ENCODE results near the gene HRC.
"Not testable (repeated sequence)": the region's sequence is repeated elsewhere in the genome, so short reads cannot be mapped to it uniquely, and the experiment has no call there.

Gene HRC, protein sequence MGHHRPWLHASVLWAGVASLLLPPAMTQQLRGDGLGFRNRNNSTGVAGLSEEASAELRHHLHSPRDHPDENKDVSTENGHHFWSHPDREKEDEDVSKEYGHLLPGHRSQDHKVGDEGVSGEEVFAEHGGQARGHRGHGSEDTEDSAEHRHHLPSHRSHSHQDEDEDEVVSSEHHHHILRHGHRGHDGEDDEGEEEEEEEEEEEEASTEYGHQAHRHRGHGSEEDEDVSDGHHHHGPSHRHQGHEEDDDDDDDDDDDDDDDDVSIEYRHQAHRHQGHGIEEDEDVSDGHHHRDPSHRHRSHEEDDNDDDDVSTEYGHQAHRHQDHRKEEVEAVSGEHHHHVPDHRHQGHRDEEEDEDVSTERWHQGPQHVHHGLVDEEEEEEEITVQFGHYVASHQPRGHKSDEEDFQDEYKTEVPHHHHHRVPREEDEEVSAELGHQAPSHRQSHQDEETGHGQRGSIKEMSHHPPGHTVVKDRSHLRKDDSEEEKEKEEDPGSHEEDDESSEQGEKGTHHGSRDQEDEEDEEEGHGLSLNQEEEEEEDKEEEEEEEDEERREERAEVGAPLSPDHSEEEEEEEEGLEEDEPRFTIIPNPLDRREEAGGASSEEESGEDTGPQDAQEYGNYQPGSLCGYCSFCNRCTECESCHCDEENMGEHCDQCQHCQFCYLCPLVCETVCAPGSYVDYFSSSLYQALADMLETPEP

DNA sequence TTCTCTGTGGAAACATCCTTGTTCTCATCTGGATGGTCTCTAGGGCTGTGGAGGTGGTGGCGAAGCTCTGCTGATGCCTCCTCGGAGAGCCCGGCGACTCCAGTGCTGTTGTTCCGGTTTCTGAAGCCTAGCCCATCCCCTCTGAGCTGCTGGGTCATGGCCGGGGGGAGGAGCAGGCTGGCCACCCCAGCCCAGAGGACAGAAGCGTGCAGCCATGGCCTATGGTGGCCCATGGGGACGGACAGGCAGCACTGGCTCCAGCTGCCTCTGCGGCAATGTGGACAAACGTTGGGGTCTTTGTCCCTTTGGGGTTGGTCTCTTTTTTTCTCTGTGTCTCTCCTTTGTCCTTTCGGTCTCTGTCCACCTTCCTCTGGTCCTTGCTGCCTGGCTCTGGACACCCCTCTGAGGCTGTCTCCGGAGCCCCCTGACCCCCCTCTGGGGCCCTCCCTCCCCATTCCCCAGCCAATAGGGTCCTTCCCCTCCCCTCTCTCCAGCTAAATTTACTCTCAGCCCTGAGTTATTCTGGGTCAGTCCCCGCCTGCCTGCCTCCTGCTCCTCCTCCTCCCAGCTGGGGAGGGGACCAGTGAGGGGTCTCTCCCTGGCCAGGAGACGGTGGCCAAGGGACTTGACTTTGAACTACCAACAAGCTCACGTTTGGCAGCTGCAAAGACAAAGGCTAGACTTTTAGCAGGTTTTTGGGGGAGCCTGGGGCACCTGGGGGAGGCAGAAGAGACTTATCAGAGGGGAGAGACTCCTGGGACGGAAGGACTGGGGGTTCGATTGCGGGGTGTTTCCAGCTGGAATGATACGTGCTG is at the start of gene HRC:
TSS of gene HRC (minus strand) at position 392 of the 815 bp plus-strand sequence. CDS start at position 233, 159 bp downstream.
- no peak for DNase-seq

- DNase-seq: no peak
Measured at GRCh38 chr19:49201042-49201441, 45.8 kb upstream of the HRC start.

DNA sequence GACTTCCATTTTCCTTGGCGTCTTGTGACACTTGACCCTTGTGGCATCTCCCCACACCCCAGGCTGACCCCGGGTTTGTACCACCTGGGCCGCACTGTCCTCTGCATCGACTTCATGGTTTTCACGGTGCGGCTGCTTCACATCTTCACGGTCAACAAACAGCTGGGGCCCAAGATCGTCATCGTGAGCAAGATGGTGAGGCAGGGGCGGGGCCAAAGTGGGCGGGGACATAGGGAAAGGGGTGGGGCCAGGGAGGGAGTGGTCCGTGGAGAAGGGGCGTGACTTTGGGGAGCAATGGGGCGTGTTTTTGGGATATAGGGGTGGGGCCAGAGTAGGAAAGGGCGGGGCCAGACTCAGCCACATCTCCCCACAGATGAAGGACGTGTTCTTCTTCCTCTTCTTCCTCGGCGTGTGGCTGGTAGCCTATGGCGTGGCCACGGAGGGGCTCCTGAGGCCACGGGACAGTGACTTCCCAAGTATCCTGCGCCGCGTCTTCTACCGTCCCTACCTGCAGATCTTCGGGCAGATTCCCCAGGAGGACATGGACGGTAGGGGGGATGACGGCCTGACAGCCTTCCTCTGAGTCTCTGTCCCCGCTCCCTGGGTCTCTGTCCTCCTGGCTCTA is 45.2 kb upstream of the HRC start:
- DNase-seq: no peak

- DNase-seq: peak; percentile 58
Measured at GRCh38 chr19:49196527-49197240, 41.5 kb upstream of the HRC start.

DNA sequence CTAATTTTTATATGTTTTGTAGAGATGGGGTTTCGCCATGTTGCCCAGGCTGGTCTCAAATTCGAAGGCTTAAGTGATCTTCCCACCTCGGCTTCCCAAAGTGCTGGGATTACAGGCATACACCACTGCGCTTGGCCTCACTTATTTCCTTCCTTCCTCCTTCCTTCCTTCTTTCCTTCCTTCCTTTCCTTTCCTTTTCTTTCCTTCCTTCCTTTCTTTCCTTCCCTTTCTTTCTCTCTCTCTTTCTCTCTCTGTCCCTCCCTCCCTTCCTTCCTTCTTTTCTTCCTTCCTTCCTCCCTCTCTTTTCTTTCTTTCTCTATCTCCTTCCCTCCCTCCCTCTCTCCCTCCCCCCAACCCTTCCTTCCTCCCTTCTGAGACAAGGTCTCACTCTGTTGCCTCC is 39.2 kb upstream of the HRC start:
- DNase-seq: no peak

DNA sequence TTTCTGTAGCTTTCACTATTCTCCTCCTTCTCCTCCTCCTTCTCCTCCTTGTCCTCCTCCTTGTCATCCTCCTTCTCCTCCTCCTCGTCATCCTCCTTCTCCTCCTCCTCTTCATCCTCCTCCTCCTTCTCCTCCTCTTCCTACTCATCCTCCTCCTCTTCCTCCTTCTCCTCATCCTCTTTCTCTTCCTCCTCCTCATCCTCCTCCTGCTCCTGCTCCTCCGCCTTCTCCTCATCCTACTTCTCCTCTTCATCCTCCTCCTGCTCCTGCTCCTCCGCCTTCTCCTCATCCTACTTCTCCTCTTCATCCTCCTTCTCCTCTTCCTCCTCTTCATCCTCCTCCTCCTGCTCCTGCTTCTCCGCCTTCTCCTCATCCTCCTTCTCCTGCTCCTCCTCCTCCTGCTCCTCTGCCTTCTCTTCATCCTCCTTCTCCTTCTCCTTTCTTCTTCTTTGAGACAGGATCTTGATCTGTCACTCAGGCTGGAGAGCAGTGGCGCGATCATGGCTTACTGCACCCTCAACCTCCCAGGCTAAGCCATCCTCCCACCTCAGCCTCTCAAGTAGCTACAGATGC is 38.7 kb upstream of the HRC start:
- DNase-seq: no peak

DNA sequence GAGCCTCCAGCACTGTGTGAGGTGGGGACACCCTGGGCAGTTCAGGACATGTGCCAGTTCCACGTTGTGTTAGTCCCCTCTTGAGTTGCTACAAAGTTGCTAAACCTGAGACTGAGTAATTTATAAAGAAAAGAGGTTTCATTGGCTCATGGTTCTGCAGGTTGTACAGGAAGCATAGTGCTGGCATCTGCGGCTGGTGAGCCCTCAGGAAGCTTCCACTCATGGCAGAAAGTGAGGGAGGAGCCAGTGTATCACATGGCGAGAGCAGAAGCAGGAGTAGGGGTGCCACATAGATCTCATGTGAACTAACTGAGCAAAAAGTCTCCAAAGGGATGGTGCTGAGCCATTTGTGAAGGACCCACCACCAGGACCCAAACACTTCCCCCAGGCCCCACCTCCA is 35.6 kb upstream of the HRC start:
- no peak for DNase-seq

DNA sequence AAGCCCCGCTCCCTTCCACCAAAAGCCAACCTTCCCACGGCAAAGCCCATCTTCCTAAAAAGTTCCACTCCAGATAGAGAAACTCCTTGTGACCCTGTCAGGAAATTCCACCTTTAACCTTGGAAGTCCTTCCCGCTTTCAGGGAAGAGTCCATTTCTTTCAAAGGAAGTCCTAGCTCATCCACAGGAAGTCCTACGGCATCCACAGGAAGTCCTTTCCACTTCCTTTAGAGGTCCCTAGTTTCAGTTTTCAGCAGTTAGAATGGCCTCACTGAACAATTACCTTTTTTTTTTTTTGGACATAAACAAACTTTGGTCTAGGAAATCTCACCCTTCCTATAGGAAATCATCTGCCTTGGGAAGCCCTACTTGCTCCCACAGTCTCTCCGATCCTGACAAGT is 34.1 kb upstream of the HRC start:
- no peak for DNase-seq

GRCh38 chr19:49188626-49189200 is 33.5 kb upstream of the HRC start:
- DNase-seq: no peak

DNA sequence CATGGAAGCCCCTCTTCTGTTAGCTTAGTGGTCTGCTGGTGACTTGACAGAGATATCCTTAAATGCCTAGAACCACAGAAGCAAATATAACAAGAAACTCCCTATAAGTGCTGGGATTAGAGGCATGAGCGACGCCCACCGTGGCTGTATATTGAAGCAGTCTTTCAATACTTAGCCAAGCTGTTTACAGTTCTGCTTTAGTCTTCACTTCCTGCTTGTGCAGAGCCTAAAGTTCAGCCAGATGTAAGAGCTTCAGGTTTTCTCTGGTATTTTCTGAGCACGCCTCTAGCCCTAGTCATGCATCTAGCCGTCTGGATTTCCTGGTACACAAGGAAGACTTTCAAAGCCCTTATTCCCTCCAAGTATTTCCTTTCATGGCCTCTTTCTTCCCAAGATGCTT is 30.9 kb upstream of the HRC start:
- no peak for DNase-seq

DNA sequence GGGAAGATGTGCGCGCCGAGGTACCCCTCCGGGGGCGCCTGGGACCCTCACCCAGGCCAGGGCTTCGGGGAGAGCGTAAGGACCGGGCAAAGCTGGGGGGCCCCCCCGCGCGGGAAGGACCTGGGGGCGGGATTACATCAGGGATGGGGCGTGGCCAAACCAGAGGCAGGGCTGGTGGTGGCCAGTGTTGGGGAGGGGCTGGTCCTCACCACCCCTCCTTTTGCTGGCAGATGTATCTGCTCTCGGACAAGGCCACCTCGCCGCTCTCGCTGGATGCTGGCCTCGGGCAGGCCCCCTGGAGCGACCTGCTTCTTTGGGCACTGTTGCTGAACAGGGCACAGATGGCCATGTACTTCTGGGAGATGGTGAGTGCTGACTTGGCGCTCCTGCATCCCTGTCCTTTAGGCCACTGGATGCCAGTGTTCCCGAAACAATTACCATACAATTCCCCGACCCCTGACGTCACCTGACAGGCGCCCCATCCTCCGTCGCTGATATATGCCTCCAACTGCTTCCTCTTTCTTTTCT is 27.7 kb upstream of the HRC start:
- DNase-seq: no peak

- not testable (repeated sequence) for DNase-seq
Measured at GRCh38 chr19:49182010-49182847, 27.0 kb upstream of the HRC start.

DNA sequence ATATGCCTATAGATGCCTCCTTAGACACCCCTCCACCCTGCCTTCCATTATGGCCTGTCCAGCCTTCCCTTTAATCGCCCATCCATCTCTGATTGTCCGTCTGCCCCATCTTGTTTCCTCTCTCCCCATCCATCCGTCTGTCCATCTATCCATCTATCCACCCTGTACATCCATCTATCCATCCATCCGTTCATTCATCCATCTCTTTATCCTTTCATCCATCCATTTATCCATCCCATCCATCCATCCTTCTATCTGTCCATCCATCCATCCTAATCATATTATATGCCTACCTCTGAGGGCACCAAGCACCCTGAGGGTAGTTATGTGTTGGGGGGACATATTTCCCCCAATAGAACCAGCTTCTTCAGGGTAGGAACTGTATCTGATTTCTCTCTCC is 25.5 kb upstream of the HRC start:
- no peak for DNase-seq

DNA sequence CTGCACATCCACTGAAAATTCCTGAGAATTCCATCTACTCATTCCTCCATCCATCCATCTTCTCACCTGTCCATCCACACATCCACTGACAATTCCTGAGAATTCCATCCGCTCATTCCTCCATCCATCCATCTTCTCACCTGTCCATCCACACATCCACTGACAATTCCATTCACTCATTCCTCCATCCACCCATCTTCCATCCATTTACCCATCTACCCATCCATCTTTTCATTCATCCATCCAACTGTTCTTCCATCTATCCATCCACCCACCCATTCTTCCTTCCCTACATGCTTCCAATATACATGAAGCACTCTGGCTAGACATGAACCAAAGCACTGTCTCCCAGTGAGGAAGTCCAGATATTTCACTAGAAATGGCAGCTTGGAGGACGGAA is 18.0 kb upstream of the HRC start:
- no peak for DNase-seq

- DNase-seq: no peak
Measured at GRCh38 chr19:49168421-49168820, 13.2 kb upstream of the HRC start.

- DNase-seq: no peak
Measured at GRCh38 chr19:49167857-49168409, 12.7 kb upstream of the HRC start.

DNA sequence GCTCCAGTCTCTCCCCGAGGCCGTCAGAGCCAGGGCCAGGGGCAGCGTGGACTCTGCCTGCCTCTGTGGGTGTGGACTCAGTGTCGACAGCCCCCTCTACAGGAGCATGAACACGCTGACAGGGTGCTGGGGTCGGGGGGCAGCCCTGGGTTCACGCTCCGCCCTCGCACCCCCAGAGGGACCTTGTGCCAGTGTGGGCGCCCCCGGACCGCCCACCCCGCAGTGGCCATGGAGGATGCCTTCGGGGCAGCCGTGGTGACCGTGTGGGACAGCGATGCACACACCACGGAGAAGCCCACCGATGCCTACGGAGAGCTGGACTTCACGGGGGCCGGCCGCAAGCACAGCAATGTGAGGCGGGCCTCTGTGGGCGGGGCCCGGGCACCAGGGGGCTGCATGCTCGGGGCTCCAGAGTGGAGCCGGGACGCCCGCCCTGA is 10.7 kb upstream of the HRC start:
- DNase-seq: no peak

GRCh38 chr19:49165111-49165750 is 10.0 kb upstream of the HRC start:
- DNase-seq: no peak

- DNase-seq: no peak
Measured at GRCh38 chr19:49161987-49162386, 6.8 kb upstream of the HRC start.

Measured in NCI-H1105 (cell line).